ENCODE results near the gene VGLL4. TPM values are rescaled to one million over a fixed set of nuclear protein-coding genes. Genes with fewer than 3 reads are reported as not detected.

VGLL4 gene
- polyA plus RNA-seq, 2 of the 4 experiments (the other 2 are of a cell fraction): 24.7 to 28.1 TPM

- FAIRE-seq (no peak), ATAC-seq (no peak), DNase-seq (ENCODE audit: low read depth in 1 of 2, low spot score in 1 of 2) (no peak)
- Histone ChIP-seq H3K4me2 (no peak overlapping the region), H3K4me1 (peaks cover 8% of the 10 kb centered on the region; the same call in 1 of the 3 replicates), H3K27ac (no peak overlapping the region), H3K9me3 (no peaks in the 10 kb centered on the region), H3K4me3 (no peak overlapping the region)
- 90% methylated on average over 9 of the region's 9 CpGs for WGBS (ENCODE audit: missing lambda C conversion rate)
- TF ChIP-seq EHF (CRISPR knock-in tag; IDR thresholded peaks at IDR 0.05): no peak
- TF ChIP-seq FOXS1 (CRISPR knock-in tag; IDR thresholded peaks at IDR 0.05): no peak
- TF ChIP-seq JUN (IDR thresholded peaks at IDR 0.05): no peak
- TF ChIP-seq, protein P1, sequence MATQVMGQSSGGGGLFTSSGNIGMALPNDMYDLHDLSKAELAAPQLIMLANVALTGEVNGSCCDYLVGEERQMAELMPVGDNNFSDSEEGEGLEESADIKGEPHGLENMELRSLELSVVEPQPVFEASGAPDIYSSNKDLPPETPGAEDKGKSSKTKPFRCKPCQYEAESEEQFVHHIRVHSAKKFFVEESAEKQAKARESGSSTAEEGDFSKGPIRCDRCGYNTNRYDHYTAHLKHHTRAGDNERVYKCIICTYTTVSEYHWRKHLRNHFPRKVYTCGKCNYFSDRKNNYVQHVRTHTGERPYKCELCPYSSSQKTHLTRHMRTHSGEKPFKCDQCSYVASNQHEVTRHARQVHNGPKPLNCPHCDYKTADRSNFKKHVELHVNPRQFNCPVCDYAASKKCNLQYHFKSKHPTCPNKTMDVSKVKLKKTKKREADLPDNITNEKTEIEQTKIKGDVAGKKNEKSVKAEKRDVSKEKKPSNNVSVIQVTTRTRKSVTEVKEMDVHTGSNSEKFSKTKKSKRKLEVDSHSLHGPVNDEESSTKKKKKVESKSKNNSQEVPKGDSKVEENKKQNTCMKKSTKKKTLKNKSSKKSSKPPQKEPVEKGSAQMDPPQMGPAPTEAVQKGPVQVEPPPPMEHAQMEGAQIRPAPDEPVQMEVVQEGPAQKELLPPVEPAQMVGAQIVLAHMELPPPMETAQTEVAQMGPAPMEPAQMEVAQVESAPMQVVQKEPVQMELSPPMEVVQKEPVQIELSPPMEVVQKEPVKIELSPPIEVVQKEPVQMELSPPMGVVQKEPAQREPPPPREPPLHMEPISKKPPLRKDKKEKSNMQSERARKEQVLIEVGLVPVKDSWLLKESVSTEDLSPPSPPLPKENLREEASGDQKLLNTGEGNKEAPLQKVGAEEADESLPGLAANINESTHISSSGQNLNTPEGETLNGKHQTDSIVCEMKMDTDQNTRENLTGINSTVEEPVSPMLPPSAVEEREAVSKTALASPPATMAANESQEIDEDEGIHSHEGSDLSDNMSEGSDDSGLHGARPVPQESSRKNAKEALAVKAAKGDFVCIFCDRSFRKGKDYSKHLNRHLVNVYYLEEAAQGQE (IDR thresholded peaks at IDR 0.05): no peak
- no peak for TF ChIP-seq EHMT2 (IDR thresholded peaks at IDR 0.05; ENCODE audit: low read depth)
- CTCF ChIA-PET: interaction anchor here (0.8 to 1.8 kb wide), 4 partner anchors 13 to 396 kb away, joined by 3 to 9 read pairs (median 3); no protein-coding TSS in a partner anchor
- POLR2A ChIA-PET: no interaction called here
These were observed 11.9 kb downstream of the VGLL4 start for GRCh38 chr3:11631820-11632219.

- ATAC-seq (no peak), FAIRE-seq (no peak), DNase-seq (ENCODE audit: low read depth in 1 of 2, low spot score in 1 of 2) (no peak)
- H3K4me3 ChIP-seq: no peak overlapping the region
- H3K4me2 ChIP-seq: no peak overlapping the region
- H3K9me3 ChIP-seq: no peaks in the 10 kb centered on the region
- CTCF ChIA-PET: interaction anchor here (0.6 to 0.7 kb wide), 2 partner anchors 9 to 67 kb away, joined by 3 to 5 read pairs; no protein-coding TSS in a partner anchor
- POLR2A ChIA-PET: no interaction called here
- TF ChIP-seq FOXS1 (CRISPR knock-in tag; IDR thresholded peaks at IDR 0.05): no peak
- H3K4me1 ChIP-seq: no peaks in the 10 kb centered on the region
- H3K27ac ChIP-seq: no peak overlapping the region
- 82% methylated on average over 4 of the region's 5 CpGs for WGBS (ENCODE audit: missing lambda C conversion rate)
These were observed 14.0 kb downstream of the VGLL4 start for GRCh38 chr3:11629716-11630115.

DNA sequence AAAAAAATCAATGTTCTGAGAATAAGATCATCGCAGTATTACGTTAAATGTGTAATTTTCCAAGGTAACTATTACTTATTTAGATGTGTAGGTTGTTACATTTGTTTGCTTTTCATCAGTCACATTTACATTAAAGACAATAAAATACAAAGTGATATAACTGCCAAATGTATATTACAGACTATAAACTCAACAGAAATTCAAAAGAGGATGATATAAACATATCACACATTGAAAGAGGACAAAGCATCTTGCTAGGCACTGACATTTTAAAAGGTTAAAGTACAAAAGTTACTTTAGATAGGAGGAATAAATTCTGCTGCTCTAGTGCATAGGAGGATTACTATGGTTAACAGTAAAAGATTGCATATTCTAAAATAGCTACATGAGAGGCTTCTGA is 16.1 kb downstream of the VGLL4 start:
- Histone ChIP-seq H3K27ac (no peak overlapping the region), H3K9me3 (no peaks in the 10 kb centered on the region), H3K4me1 (0 out of 3 replicates have a peak, but pooled peaks cover 6% of the 10 kb centered on the region), H3K4me3 (no peak overlapping the region), H3K4me2 (no peak overlapping the region)
- TF ChIP-seq HDAC2 (IDR thresholded peaks at IDR 0.05) (no peak), EHMT2 (IDR thresholded peaks at IDR 0.05; ENCODE audit: low read depth) (no peak), ZSCAN20 (CRISPR knock-in tag; IDR thresholded peaks at IDR 0.05) (no peak), HMGXB4 (CRISPR knock-in tag; IDR thresholded peaks at IDR 0.05; ENCODE audit: borderline replicate concordance) (no peak), BHLHE40 (IDR thresholded peaks at IDR 0.05; ENCODE audit: low read depth, low read length) (no peak), POLR2A (IDR thresholded peaks at IDR 0.05; ENCODE audit: low read length) (no peak), KDM5A (IDR thresholded peaks at IDR 0.05) (no peak), RNF2 (IDR thresholded peaks at IDR 0.05; ENCODE audit: borderline replicate concordance, low read depth) (no peak), FOSL2 (IDR thresholded peaks at IDR 0.05) (no peak), FOSL2 (CRISPR knock-in tag; IDR thresholded peaks at IDR 0.05) (no peak), CBX8 (IDR thresholded peaks at IDR 0.05) (no peak), RFX5 (IDR thresholded peaks at IDR 0.05) (no peak), PHF8 (IDR thresholded peaks at IDR 0.05; ENCODE audit: borderline replicate concordance, low read depth) (no peak), GATA3 (IDR thresholded peaks at IDR 0.05; ENCODE audit: borderline replicate concordance) (no peak), KDM1A (IDR thresholded peaks at IDR 0.05; ENCODE audit: low read depth) (no peak), ZC3H11A (IDR thresholded peaks at IDR 0.05) (no peak)
- TF ChIP-seq, protein P2, sequence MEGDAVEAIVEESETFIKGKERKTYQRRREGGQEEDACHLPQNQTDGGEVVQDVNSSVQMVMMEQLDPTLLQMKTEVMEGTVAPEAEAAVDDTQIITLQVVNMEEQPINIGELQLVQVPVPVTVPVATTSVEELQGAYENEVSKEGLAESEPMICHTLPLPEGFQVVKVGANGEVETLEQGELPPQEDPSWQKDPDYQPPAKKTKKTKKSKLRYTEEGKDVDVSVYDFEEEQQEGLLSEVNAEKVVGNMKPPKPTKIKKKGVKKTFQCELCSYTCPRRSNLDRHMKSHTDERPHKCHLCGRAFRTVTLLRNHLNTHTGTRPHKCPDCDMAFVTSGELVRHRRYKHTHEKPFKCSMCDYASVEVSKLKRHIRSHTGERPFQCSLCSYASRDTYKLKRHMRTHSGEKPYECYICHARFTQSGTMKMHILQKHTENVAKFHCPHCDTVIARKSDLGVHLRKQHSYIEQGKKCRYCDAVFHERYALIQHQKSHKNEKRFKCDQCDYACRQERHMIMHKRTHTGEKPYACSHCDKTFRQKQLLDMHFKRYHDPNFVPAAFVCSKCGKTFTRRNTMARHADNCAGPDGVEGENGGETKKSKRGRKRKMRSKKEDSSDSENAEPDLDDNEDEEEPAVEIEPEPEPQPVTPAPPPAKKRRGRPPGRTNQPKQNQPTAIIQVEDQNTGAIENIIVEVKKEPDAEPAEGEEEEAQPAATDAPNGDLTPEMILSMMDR (IDR thresholded peaks at IDR 0.05): no peak
- TF ChIP-seq, protein P3, sequence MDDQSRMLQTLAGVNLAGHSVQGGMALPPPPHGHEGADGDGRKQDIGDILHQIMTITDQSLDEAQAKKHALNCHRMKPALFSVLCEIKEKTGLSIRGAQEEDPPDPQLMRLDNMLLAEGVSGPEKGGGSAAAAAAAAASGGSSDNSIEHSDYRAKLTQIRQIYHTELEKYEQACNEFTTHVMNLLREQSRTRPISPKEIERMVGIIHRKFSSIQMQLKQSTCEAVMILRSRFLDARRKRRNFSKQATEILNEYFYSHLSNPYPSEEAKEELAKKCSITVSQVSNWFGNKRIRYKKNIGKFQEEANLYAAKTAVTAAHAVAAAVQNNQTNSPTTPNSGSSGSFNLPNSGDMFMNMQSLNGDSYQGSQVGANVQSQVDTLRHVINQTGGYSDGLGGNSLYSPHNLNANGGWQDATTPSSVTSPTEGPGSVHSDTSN (IDR thresholded peaks at IDR 0.05): no peak
- ChIA-PET POLR2A (no interaction called here), CTCF (no interaction called here)
- ATAC-seq: no peak
- no peak for FAIRE-seq
- WGBS (ENCODE audit: missing lambda C conversion rate): 94% methylated on average over 2 of the region's 2 CpGs
- no peak for DNase-seq (ENCODE audit: low read depth in 1 of 2, low spot score in 1 of 2)

Data from A549 (cell line).